Cardiac muscle cell (in vitro differentiated cells and primary cell): ENCODE data around the gene AUTS2. TPM values are rescaled to one million over a fixed set of nuclear protein-coding genes. Genes with fewer than 3 reads are reported as not detected.
A peak's percentile ranks its signal among the peaks of the same experiment; 100 is the strongest.

Source experiments
- DNase-seq, 2 donors: peaks; one replicate each; pipeline versions ENCODE4 v3.0.0 to v3.0.0-alpha.2; 2010 to 2017; ENCODE audit warnings: low read depth in 1 of 2, low spot score in 1 of 2
- H3K27ac ChIP-seq: fragments of 200-600 bp; sonication (generic); 2 replicates; pipeline ENCODE4 v1.5.1; 2016
- H3K27me3 ChIP-seq: fragments of 200-600 bp; sonication (generic); 2 replicates; pipeline ENCODE4 v1.6.0; 2016; ENCODE audit warnings: control low read depth
- H3K36me3 ChIP-seq: fragments of 200-600 bp; sonication (generic); 2 replicates; pipeline ENCODE4 v1.5.1; 2016; ENCODE audit warnings: control low read depth
- H3K4me1 ChIP-seq: fragments of 200-600 bp; sonication (generic); 2 replicates; pipeline ENCODE4 v1.8.1; 2017; ENCODE audit warnings: low read depth, mild to moderate bottlenecking, mixed run types
- H3K4me3 ChIP-seq: fragments of 200-600 bp; sonication (generic); 2 replicates; pipeline ENCODE4 v1.5.1; 2016; ENCODE audit warnings: mild to moderate bottlenecking
- H3K9me3 ChIP-seq: fragments of 200-600 bp; sonication (generic); 2 replicates; pipeline ENCODE4 v1.5.1; 2017; ENCODE audit warnings: low read depth, mild to moderate bottlenecking, control low read depth
- CTCF ChIP-seq: IDR thresholded peaks from 2 replicates; pipeline ENCODE4 v1.5.1; 2012; ENCODE audit warnings: low read depth, mild to moderate bottlenecking, low read length
- polyA plus RNA-seq: library from polyadenylated mRNA; unstranded; fragments of >200 nt; fragmentation: Nextera tagmentation; extraction: Ambion mirVana; gene quantifications from 2 replicates; pipeline ENCODE4 v1.2.1, GENCODE V29; 2016
- total RNA-seq: library from RNA; depleted of rRNA; stranded (reverse); fragments of >200 nt; gene quantifications from 2 replicates; pipeline ENCODE4 v1.2.3, GENCODE V29; 2016

Gene AUTS2
- total and polyA plus RNA-seq, 2 experiments from 2014 or later: 41.0 to 45.5 TPM

GRCh38 chr7:70565721-70566370, 967.6 kb downstream of the AUTS2 start:
- Histone ChIP-seq H3K9me3 (no peaks in the 10 kb centered on the region), H3K27ac (no peak overlapping the region), H3K27me3 (peaks cover 21% of the 10 kb centered on the region), H3K4me3 (no peak overlapping the region), H3K36me3 (no peaks in the 10 kb centered on the region), H3K4me1 (peaks cover 19% of the 10 kb centered on the region)
- no peak for TF ChIP-seq CTCF
- no peak for DNase-seq

GRCh38 chr7:70566671-70567070, 968.4 kb downstream of the AUTS2 start:
- Histone ChIP-seq H3K27me3 (peaks cover 21% of the 10 kb centered on the region), H3K9me3 (no peaks in the 10 kb centered on the region), H3K36me3 (no peaks in the 10 kb centered on the region), H3K4me3 (no peak overlapping the region), H3K27ac (no peak overlapping the region), H3K4me1 (peaks cover 19% of the 10 kb centered on the region)
- no peak for TF ChIP-seq CTCF
- DNase-seq: peak in 1 of 2 donors; percentile 3

GRCh38 chr7:70568674-70569334, 970.5 kb downstream of the AUTS2 start:
- DNase-seq: peak; percentile 3 to 81
- Histone ChIP-seq H3K27ac (peak overlapping the region; percentile 78), H3K9me3 (no peaks in the 10 kb centered on the region), H3K4me1 (peaks cover 19% of the 10 kb centered on the region), H3K36me3 (no peaks in the 10 kb centered on the region), H3K27me3 (peaks cover 6% of the 10 kb centered on the region), H3K4me3 (no peak overlapping the region)
- TF ChIP-seq CTCF: no peak

- no peaks in the 10 kb centered on the region for H3K9me3 ChIP-seq
- no peaks in the 10 kb centered on the region for H3K36me3 ChIP-seq
- TF ChIP-seq CTCF: no peak
- DNase-seq: peak in 1 of 2 donors; percentile 50
- H3K27ac ChIP-seq: peak overlapping the region; percentile 78
- H3K4me1 ChIP-seq: peaks cover 19% of the 10 kb centered on the region
- H3K27me3 ChIP-seq: peaks cover 3% of the 10 kb centered on the region
- H3K4me3 ChIP-seq: no peak overlapping the region
Measured at GRCh38 chr7:70569335-70569819, 971.1 kb downstream of the AUTS2 start.

- no peak for TF ChIP-seq CTCF
- peaks cover 3% of the 10 kb centered on the region for H3K27me3 ChIP-seq
- H3K4me3 ChIP-seq: no peak overlapping the region
- no peaks in the 10 kb centered on the region for H3K9me3 ChIP-seq
- no peaks in the 10 kb centered on the region for H3K36me3 ChIP-seq
- H3K27ac ChIP-seq: peak overlapping the region; percentile 78
- DNase-seq: no peak
- H3K4me1 ChIP-seq: peaks cover 19% of the 10 kb centered on the region
Measured at GRCh38 chr7:70570029-70570428, 971.8 kb downstream of the AUTS2 start.
